B cell (primary cell): ENCODE data around the gene PSMD2.

Experiments used
- CTCF ChIP-seq: fragments of 200-600 bp; IDR thresholded peaks from one replicate; pipeline ENCODE4 v1.8.0; 2022; ENCODE audit warnings: antibody characterized with exemption, mild to moderate bottlenecking
- EZH2 ChIP-seq: IDR thresholded peaks from 2 replicates; pipeline ENCODE4 v1.6.1; 2012; ENCODE audit warnings: borderline replicate concordance, low read depth, mild to moderate bottlenecking, moderate library complexity, low read length; ENCODE audit not compliant: insufficient read depth, poor library complexity, severe bottlenecking

GRCh38 chr3:184325715-184326369 is 26.8 kb downstream of the PSMD2 start:
- no peak for TF ChIP-seq CTCF
- no peak for TF ChIP-seq EZH2
